Upper lobe of right lung (tissue), 1 donor: ENCODE results near the gene CD38. TPM values are rescaled to one million over a fixed set of nuclear protein-coding genes. Genes with fewer than 3 reads are reported as not detected.

Source experiments
- ATAC-seq: fragments of 200-7000 bp; cut with Tn5 transposase; one replicate; pipeline ENCODE4 v1.9.1; 2020; ENCODE audit warnings: mild to moderate bottlenecking, moderate library complexity
- DNase-seq: peaks from one replicate; pipeline ENCODE4 v3.0.0-alpha.2; 2020
- H3K27ac ChIP-seq: fragments of 200-600 bp; one replicate; pipeline ENCODE4 v1.8.0; 2022
- H3K27me3 ChIP-seq: fragments of 200-600 bp; one replicate; pipeline ENCODE4 v1.8.0; 2022; ENCODE audit warnings: mild to moderate bottlenecking
- H3K36me3 ChIP-seq: fragments of 200-600 bp; one replicate; pipeline ENCODE4 v1.8.0; 2022
- H3K4me1 ChIP-seq: fragments of 200-600 bp; one replicate; pipeline ENCODE4 v1.8.0; 2022
- H3K4me3 ChIP-seq: fragments of 200-600 bp; one replicate; pipeline ENCODE4 v1.8.0; 2022; ENCODE audit warnings: mild to moderate bottlenecking
- H3K9me3 ChIP-seq: fragments of 200-600 bp; one replicate; pipeline ENCODE4 v1.8.0; 2022
- CTCF ChIP-seq: fragments of 200-600 bp; IDR thresholded peaks from one replicate; pipeline ENCODE4 v1.8.0; 2022; ENCODE audit warnings: antibody characterized with exemption
- intact Hi-C: fragments of 100-400 bp; cut with DNase I; formaldehyde crosslinking; loops from one replicate; pipeline ENCODE4 v1.11.0; 2022
- total RNA-seq: library from RNA; stranded (reverse); fragmentation: NEBNext Ultra II Directional; extraction: Animal tissue kit (Norgen Biotek cat#: 25700); gene quantifications from one replicate; pipeline ENCODE4 v1.2.1, GENCODE V29; 2021
- donor health status: DM: no; HTN: yes; CAD: no; lungs with severe emphysema.

CD38 gene
- total RNA-seq, 1 donor from 2014 or later = 2.4 TPM

GRCh38 chr4:15738877-15739276 lies 39.3 kb upstream of the CD38 start:
- no peak for DNase-seq
- no peaks in the 10 kb centered on the region for H3K27me3 ChIP-seq
- ATAC-seq = no peak
- no peaks in the 10 kb centered on the region for H3K36me3 ChIP-seq
- no peak overlapping the region for H3K27ac ChIP-seq
- intact Hi-C loops = no loop called here
- TF ChIP-seq CTCF = no peak
- no peaks in the 10 kb centered on the region for H3K9me3 ChIP-seq
- no peaks in the 10 kb centered on the region for H3K4me1 ChIP-seq
- no peak overlapping the region for H3K4me3 ChIP-seq

GRCh38 chr4:15740764-15741404 lies 37.2 kb upstream of the CD38 start:
- no peaks in the 10 kb centered on the region for H3K27me3 ChIP-seq
- no peak overlapping the region for H3K4me3 ChIP-seq
- H3K4me1 ChIP-seq = no peaks in the 10 kb centered on the region
- no peak overlapping the region for H3K27ac ChIP-seq
- DNase-seq = no peak
- no peaks in the 10 kb centered on the region for H3K36me3 ChIP-seq
- H3K9me3 ChIP-seq = no peaks in the 10 kb centered on the region
- intact Hi-C loops = no loop called here
- no peak for ATAC-seq
- no peak for TF ChIP-seq CTCF

GRCh38 chr4:15742083-15742582 lies 36.0 kb upstream of the CD38 start:
- no peak for DNase-seq
- Histone ChIP-seq H3K36me3 (no peaks in the 10 kb centered on the region), H3K27ac (no peak overlapping the region), H3K9me3 (no peaks in the 10 kb centered on the region), H3K4me1 (no peaks in the 10 kb centered on the region), H3K4me3 (no peak overlapping the region), H3K27me3 (no peaks in the 10 kb centered on the region)
- ATAC-seq = no peak
- intact Hi-C loops = no loop called here
- TF ChIP-seq CTCF = no peak

GRCh38 chr4:15742637-15743036 lies 35.5 kb upstream of the CD38 start:
- H3K27ac ChIP-seq = no peak overlapping the region
- H3K9me3 ChIP-seq = no peaks in the 10 kb centered on the region
- no peaks in the 10 kb centered on the region for H3K27me3 ChIP-seq
- ATAC-seq (no peak), DNase-seq (no peak)
- no peak for TF ChIP-seq CTCF
- H3K4me3 ChIP-seq = no peak overlapping the region
- no peaks in the 10 kb centered on the region for H3K36me3 ChIP-seq
- H3K4me1 ChIP-seq = no peaks in the 10 kb centered on the region
- intact Hi-C loops = no loop called here

GRCh38 chr4:15744016-15744545 lies 34.0 kb upstream of the CD38 start:
- H3K4me3 ChIP-seq = no peak overlapping the region
- no peaks in the 10 kb centered on the region for H3K36me3 ChIP-seq
- H3K27me3 ChIP-seq = no peaks in the 10 kb centered on the region
- ATAC-seq = no peak
- TF ChIP-seq CTCF = no peak
- no peaks in the 10 kb centered on the region for H3K9me3 ChIP-seq
- H3K27ac ChIP-seq = no peak overlapping the region
- DNase-seq = no peak
- intact Hi-C loops = no loop called here
- no peaks in the 10 kb centered on the region for H3K4me1 ChIP-seq
